NB4 (cell line): ENCODE results near the gene RYR2.

Experiments
- POLR2A ChIP-seq: IDR thresholded peaks from 2 replicates; pipeline ENCODE4 v1.6.1; 2011; ENCODE audit warnings: mild to moderate bottlenecking; ENCODE audit not compliant: insufficient read length; ENCODE audit errors: extremely low read depth
- TF ChIP-seq, protein P1 (sequence below): IDR thresholded peaks from one replicate; pipeline ENCODE4 v1.5.1; 2012; ENCODE audit warnings: low read depth, low read length

DNA sequence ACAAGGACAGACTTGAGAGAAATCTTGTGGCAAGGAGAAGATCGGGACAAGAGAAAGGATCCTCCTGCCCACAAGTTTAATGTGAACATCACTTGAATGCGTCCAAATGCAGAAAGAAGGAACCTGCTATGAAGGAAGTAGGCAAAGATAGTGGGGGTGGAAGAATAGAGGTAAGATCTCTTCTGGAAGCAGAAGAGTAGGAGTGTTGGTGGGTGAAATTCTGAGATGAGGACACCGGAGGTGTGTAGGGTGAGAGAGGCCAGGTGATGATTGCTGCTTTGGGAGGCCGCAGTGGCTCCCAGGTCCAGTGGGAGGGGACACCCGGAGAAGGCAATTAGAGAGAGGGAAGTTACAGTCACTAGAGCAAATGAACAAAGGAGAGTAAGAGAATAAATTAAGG, 6.8 kb downstream of the RYR2 start:
- TF ChIP-seq, protein P1, sequence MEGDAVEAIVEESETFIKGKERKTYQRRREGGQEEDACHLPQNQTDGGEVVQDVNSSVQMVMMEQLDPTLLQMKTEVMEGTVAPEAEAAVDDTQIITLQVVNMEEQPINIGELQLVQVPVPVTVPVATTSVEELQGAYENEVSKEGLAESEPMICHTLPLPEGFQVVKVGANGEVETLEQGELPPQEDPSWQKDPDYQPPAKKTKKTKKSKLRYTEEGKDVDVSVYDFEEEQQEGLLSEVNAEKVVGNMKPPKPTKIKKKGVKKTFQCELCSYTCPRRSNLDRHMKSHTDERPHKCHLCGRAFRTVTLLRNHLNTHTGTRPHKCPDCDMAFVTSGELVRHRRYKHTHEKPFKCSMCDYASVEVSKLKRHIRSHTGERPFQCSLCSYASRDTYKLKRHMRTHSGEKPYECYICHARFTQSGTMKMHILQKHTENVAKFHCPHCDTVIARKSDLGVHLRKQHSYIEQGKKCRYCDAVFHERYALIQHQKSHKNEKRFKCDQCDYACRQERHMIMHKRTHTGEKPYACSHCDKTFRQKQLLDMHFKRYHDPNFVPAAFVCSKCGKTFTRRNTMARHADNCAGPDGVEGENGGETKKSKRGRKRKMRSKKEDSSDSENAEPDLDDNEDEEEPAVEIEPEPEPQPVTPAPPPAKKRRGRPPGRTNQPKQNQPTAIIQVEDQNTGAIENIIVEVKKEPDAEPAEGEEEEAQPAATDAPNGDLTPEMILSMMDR, result no peak
- no peak for TF ChIP-seq POLR2A
